ENCODE measurements around the gene SLC25A20.

DNA sequence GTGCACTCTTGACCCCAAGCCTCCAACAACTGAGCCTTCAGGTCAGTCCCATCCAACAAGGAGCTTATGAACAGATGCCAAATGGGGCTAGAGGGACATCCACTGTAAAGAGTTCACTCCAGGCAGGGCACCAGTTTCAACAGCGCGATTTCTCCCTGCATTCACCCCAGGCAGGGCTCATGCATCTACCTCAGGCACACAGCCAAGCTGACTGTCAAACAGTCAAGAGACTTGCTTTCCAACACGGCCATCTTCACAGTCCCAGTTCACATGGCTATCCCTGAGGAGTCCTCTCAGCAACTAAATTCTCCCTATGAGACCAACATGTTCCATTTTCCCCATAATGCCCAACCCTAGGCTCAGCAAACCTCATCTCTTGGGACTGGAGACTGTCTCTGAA lies 17.7 kb downstream of the SLC25A20 start:
- TF ChIP-seq CTCF (IDR thresholded peaks at IDR 0.05; ENCODE audit: low read depth, low read length, missing input control) (no peak), GABPA (IDR thresholded peaks at IDR 0.05 in 1 of 2, conservative IDR thresholded peaks at IDR 0.05 in 1 of 2) (no peak), EGR1 (IDR thresholded peaks at IDR 0.05; ENCODE audit: low read depth in 2 of 2) (no peak), HNF4G (IDR thresholded peaks at IDR 0.05) (no peak), MAX (IDR thresholded peaks at IDR 0.05) (no peak), YY1 (IDR thresholded peaks at IDR 0.05) (no peak), JUND (IDR thresholded peaks at IDR 0.05) (no peak), REST (IDR thresholded peaks at IDR 0.05) (no peak), FOXA1 (IDR thresholded peaks at IDR 0.05) (no peak), ZBTB33 (IDR thresholded peaks at IDR 0.05) (no peak), SP1 (IDR thresholded peaks at IDR 0.05) (no peak)
